ENCODE measurements around the gene LRP10. TPM values are rescaled to one million over a fixed set of nuclear protein-coding genes. Genes with fewer than 3 reads are reported as not detected.

Gene LRP10
- total RNA-seq, 8 experiments from 2014 or later: 3.9 to 55.5 (median 29.2) TPM

DNA sequence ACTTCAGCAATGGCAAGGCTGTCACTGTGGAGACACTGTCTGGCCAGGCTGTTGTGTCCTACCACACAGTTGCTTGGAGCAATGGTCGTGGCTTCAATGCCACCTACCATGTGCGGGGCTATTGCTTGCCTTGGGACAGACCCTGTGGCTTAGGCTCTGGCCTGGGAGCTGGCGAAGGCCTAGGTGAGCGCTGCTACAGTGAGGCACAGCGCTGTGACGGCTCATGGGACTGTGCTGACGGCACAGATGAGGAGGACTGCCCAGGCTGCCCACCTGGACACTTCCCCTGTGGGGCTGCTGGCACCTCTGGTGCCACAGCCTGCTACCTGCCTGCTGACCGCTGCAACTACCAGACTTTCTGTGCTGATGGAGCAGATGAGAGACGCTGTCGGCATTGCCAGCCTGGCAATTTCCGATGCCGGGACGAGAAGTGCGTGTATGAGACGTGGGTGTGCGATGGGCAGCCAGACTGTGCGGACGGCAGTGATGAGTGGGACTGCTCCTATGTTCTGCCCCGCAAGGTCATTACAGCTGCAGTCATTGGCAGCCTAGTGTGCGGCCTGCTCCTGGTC lies 4.3 kb downstream of the LRP10 start:
- in situ Hi-C loops (cut with MboI; ENCODE audit: low pct_unique_long_range_greater_than_20kb in 2 of 9, low sequenced_read_pairs in 9 of 9, unreplicated experiment in 9 of 9): no loop called here

DNA sequence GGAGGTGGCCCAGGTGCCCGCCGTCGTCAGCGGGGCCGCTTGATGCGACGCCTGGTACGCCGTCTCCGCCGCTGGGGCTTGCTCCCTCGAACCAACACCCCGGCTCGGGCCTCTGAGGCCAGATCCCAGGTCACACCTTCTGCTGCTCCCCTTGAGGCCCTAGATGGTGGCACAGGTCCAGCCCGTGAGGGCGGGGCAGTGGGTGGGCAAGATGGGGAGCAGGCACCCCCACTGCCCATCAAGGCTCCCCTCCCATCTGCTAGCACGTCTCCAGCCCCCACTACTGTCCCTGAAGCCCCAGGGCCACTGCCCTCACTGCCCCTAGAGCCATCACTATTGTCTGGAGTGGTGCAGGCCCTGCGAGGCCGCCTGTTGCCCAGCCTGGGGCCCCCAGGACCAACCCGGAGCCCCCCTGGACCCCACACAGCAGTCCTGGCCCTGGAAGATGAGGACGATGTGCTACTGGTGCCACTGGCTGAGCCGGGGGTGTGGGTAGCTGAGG lies 5.5 kb downstream of the LRP10 start:
- no peak overlapping the region for H3K27ac ChIP-seq
- in situ Hi-C loops (cut with MboI; ENCODE audit: low pct_unique_long_range_greater_than_20kb in 2 of 9, low sequenced_read_pairs in 9 of 9, unreplicated experiment in 9 of 9): no loop called here
- H3K4me1 ChIP-seq (replicated peaks in 1 of 2): peaks cover 3 to 10% of the 10 kb centered on the region in 2 donors
- no peak for ATAC-seq (replicated peaks in 6 of 8)
- 60% methylated on average over 1 of the region's 22 CpGs; no CpG with 5 or more reads in 9 of the 10 experiments for WGBS, 10 experiments
- no peak overlapping the region for H3K4me3 ChIP-seq

More for the DNA sequence above, 4.3 kb downstream of the LRP10 start:
- H3K27ac ChIP-seq: no peak overlapping the region
- H3K4me3 ChIP-seq: no peak overlapping the region
- ATAC-seq (replicated peaks in 6 of 8): no peak
- peaks cover 0 to 5% of the 10 kb centered on the region in 2 donors for H3K4me1 ChIP-seq (replicated peaks in 1 of 2)
- 80 to 100% (median 100%) methylated on average over 1 to 3 of the region's 20 CpGs; no CpG with 5 or more reads in 7 of the 10 experiments for WGBS, 10 experiments

DNA sequence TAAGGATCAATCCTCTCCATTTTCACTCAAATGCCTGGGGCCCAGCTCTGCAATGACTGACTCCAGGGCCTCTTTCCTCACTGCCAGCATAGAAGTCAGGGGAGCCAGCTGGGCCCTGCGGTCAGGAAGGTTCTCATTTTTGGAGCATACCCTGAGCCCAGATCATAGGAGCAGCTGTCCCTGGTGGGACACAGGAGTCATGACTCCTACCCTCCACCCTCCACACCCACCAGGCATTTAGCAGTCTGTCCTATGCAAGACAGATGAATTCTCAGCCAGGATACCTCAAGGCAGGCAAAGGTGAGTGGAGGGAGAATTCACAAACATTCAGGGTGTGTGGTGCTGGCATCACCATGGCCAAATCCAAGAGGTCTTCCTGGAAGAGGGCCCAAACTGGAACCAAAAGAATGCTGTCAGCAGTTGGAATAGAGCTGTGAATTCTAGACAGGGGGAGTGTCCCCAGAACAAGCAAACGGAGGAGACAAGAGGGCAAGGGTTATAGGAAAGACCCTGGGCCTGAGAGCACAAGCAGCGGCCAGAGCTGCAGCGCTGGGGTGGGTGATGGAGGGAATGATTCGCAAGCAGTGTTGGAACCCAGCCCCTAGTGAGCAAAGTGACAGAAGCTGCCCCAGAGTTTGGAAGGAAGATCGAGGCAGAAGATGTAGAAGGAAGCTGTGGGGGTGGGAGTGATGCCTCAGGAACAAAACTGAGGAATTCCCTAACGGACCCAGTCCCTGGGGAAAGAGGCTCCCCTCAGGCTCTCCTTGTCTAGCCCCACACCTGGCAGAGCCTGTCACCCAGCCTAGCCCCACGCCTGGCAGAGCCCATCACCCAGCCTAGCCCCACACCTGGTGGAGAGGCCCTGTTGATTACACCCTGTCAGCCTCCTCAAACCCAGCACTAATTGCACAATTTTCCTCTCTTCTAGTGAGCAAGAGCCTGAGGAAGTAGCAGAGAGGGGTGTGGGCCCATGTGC lies 7.0 kb downstream of the LRP10 start:
- Histone ChIP-seq H3K4me3 (no peak overlapping the region), H3K4me1 (replicated peaks in 1 of 2) (peaks cover 14 to 15% of the 10 kb centered on the region in 2 donors), H3K27ac (no peak overlapping the region)
- no peak for ATAC-seq (replicated peaks in 6 of 8)
- WGBS, 10 experiments: 68 to 100% (median 83%) methylated on average over 1 to 5 of the region's 8 CpGs; no CpG with 5 or more reads in 2 of the 10 experiments
- in situ Hi-C loops (cut with MboI; ENCODE audit: low pct_unique_long_range_greater_than_20kb in 2 of 9, low sequenced_read_pairs in 9 of 9, unreplicated experiment in 9 of 9): no loop called here

- no peak for ATAC-seq (replicated peaks in 6 of 8)
- no peak overlapping the region for H3K4me3 ChIP-seq
- peaks cover 39 to 42% of the 10 kb centered on the region in 2 donors for H3K4me1 ChIP-seq (replicated peaks in 1 of 2)
- in situ Hi-C loops (cut with MboI; ENCODE audit: low pct_unique_long_range_greater_than_20kb in 2 of 9, low sequenced_read_pairs in 9 of 9, unreplicated experiment in 9 of 9): no loop called here
- 10 to 95% (median 60%) methylated on average over 3 to 7 of the region's 7 CpGs; no CpG with 5 or more reads in 1 of the 10 experiments for WGBS, 10 experiments
- H3K27ac ChIP-seq: peak overlapping the region; percentile 63 to 93
These were observed 10.5 kb downstream of the LRP10 start for GRCh38 chr14:22882064-22882463.

- Histone ChIP-seq H3K4me1 (replicated peaks in 1 of 2) (peaks cover 39 to 45% of the 10 kb centered on the region in 2 donors), H3K27ac (peak overlapping the region; percentile 63 to 93), H3K4me3 (peak overlapping the region; percentile 37 to 47 (median 41))
- peak; percentile 10 to 72 (median 62) for ATAC-seq (replicated peaks in 6 of 8)
- 0 to 100% (median 50%) methylated on average over 1 to 2 of the region's 6 CpGs; no CpG with 5 or more reads in 5 of the 10 experiments for WGBS, 10 experiments
- in situ Hi-C loops (cut with MboI; ENCODE audit: low pct_unique_long_range_greater_than_20kb in 2 of 9, low sequenced_read_pairs in 9 of 9, unreplicated experiment in 9 of 9): no loop called here
These were observed 11.1 kb downstream of the LRP10 start for GRCh38 chr14:22882529-22883172.

- WGBS, 10 experiments: 8 to 100% (median 38%) methylated on average over 1 to 3 of the region's 15 CpGs; no CpG with 5 or more reads in 4 of the 10 experiments
- peak in 5 of 8 experiments; percentile 28 to 65 (median 53) for ATAC-seq (replicated peaks in 6 of 8)
These were observed 11.8 kb downstream of the LRP10 start, which contains the start of gene REM2 for GRCh38 chr14:22883173-22883976. REM2 (plus strand) TSS chr14:22883222; CDS start chr14:22883288, 66 bp downstream.

GRCh38 chr14:22884076-22884737 lies 12.7 kb downstream of the LRP10 start:
- 50 to 100% (median 69%) methylated on average over 1 to 4 of the region's 7 CpGs; no CpG with 5 or more reads in 5 of the 10 experiments for WGBS, 10 experiments
- in situ Hi-C loops (cut with MboI; ENCODE audit: low pct_unique_long_range_greater_than_20kb in 2 of 9, low sequenced_read_pairs in 9 of 9, unreplicated experiment in 9 of 9): no loop called here
- H3K4me1 ChIP-seq (replicated peaks in 1 of 2): peaks cover 48 to 51% of the 10 kb centered on the region in 2 donors
- H3K4me3 ChIP-seq: peak overlapping the region; percentile 37 to 47 (median 41)
- no peak for ATAC-seq (replicated peaks in 6 of 8)
- H3K27ac ChIP-seq: peak overlapping the region; percentile 87 to 93

More at GRCh38 chr14:22883173-22883976, 11.8 kb downstream of the LRP10 start, which contains the start of gene REM2:
- Histone ChIP-seq H3K4me1 (replicated peaks in 1 of 2) (peaks cover 46 to 51% of the 10 kb centered on the region in 2 donors), H3K4me3 (peak within 1 kb of the TSS; percentile 37 to 47 (median 41)), H3K27ac (peak within 1 kb of the TSS; percentile 87 to 93)
- in situ Hi-C loops (cut with MboI; ENCODE audit: low pct_unique_long_range_greater_than_20kb in 2 of 9, low sequenced_read_pairs in 9 of 9, unreplicated experiment in 9 of 9): no loop called here

GRCh38 chr14:22884738-22885523 lies 13.4 kb downstream of the LRP10 start:
- no peak for ATAC-seq (replicated peaks in 6 of 8)
- Histone ChIP-seq H3K4me3 (no peak overlapping the region), H3K4me1 (replicated peaks in 1 of 2) (peaks cover 48 to 51% of the 10 kb centered on the region in 2 donors), H3K27ac (peak overlapping the region in 1 of 2 donors; percentile 87)
- 83 to 100% (median 92%) methylated on average over 1 to 4 of the region's 11 CpGs; no CpG with 5 or more reads in 6 of the 10 experiments for WGBS, 10 experiments
- in situ Hi-C loops (cut with MboI; ENCODE audit: low pct_unique_long_range_greater_than_20kb in 2 of 9, low sequenced_read_pairs in 9 of 9, unreplicated experiment in 9 of 9): no loop called here

GRCh38 chr14:22885975-22886374 lies 14.4 kb downstream of the LRP10 start:
- Histone ChIP-seq H3K27ac (peak overlapping the region; percentile 65 to 82), H3K4me3 (peak overlapping the region in 4 of 5 donors; percentile 46 to 58 (median 53))
- WGBS, 10 experiments: 90 to 100% (median 94%) methylated on average over 2 to 10 of the region's 21 CpGs; no CpG with 5 or more reads in 4 of the 10 experiments

GRCh38 chr14:22886500-22887259 lies 15.1 kb downstream of the LRP10 start:
- in situ Hi-C loops (cut with MboI; ENCODE audit: low pct_unique_long_range_greater_than_20kb in 2 of 9, low sequenced_read_pairs in 9 of 9, unreplicated experiment in 9 of 9): no loop called here
- ATAC-seq (replicated peaks in 6 of 8): peak; percentile 35 to 77 (median 52)
- WGBS, 10 experiments: 0 to 27% (median 6%) methylated on average over 2 to 12 of the region's 77 CpGs; no CpG with 5 or more reads in 2 of the 10 experiments
- peak overlapping the region; percentile 35 to 58 (median 49) for H3K4me3 ChIP-seq
- peak overlapping the region; percentile 75 to 82 for H3K27ac ChIP-seq
- H3K4me1 ChIP-seq (replicated peaks in 1 of 2): peaks cover 45 to 51% of the 10 kb centered on the region in 2 donors

More at GRCh38 chr14:22885975-22886374, 14.4 kb downstream of the LRP10 start:
- in situ Hi-C loops (cut with MboI; ENCODE audit: low pct_unique_long_range_greater_than_20kb in 2 of 9, low sequenced_read_pairs in 9 of 9, unreplicated experiment in 9 of 9): no loop called here
- peaks cover 48 to 51% of the 10 kb centered on the region in 2 donors for H3K4me1 ChIP-seq (replicated peaks in 1 of 2)
- ATAC-seq (replicated peaks in 6 of 8): no peak

Measured in motor neuron (in vitro differentiated cells).